ENCODE measurements around the gene SLC44A3. TPM values are rescaled to one million over a fixed set of nuclear protein-coding genes. Genes with fewer than 3 reads are reported as not detected.

Gene SLC44A3, protein sequence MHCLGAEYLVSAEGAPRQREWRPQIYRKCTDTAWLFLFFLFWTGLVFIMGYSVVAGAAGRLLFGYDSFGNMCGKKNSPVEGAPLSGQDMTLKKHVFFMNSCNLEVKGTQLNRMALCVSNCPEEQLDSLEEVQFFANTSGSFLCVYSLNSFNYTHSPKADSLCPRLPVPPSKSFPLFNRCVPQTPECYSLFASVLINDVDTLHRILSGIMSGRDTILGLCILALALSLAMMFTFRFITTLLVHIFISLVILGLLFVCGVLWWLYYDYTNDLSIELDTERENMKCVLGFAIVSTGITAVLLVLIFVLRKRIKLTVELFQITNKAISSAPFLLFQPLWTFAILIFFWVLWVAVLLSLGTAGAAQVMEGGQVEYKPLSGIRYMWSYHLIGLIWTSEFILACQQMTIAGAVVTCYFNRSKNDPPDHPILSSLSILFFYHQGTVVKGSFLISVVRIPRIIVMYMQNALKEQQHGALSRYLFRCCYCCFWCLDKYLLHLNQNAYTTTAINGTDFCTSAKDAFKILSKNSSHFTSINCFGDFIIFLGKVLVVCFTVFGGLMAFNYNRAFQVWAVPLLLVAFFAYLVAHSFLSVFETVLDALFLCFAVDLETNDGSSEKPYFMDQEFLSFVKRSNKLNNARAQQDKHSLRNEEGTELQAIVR
- 0.30 and 0.31 TPM in 2 replicates for total RNA-seq (2014; rRNA removed; shearing (Covaris generic))
- polyA plus RNA-seq (2015; cell fraction: cytosol; rRNA removed) = 0.19 and 0.62 TPM in 2 replicates
- polyA plus RNA-seq (2015; cell fraction: nucleus; rRNA removed) = 0.53 and 0.76 TPM in 2 replicates

DNA sequence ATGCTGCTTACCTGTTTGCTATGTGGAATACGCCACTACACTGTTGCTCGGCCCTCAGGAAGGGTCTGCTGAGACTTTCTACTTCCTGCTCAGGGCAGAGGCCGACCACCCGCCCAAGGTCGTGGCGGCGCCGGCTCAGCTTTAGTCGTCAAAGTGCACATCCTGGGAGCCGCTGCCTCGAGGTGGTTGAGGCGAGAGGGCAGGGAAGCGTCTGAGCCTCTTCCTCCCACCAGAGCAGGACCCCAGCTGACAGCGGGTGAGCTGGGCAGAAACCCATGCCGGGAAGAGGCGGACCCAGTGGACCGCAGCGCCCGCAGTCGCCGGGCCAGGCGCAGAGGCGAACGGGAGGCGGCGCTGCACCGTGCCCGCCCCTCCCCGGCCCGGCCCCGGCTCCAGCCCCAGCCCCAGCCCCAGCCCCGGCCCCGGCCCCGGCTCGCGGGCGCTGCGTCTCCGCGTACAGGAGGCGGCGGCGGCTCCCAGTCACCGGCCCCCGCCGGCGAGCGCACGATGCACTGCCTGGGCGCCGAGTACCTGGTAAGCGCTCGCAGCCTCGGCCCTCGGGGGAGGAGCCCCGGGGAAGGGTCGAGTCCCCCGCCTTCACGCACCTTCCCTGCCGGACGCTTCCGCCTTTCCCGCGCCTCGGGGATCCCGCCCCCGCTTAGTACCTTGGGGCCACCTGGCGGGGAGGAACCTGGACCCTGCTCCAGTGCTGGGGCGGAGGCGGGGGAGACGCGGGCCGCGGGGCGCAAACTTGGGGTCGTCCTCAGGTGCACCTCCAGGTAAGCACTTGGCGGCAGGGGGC lies at the start of gene SLC44A3:
Gene SLC44A3, plus strand, starts transcription at position 413 of the 802 bp plus-strand sequence. Its CDS starts 95 bp downstream, at position 508.
- peak; percentile 38 for DNase-seq (ENCODE audit: low read depth)

- no peak for DNase-seq (ENCODE audit: low read depth)
Observed at GRCh38 chr1:94772230-94772641, 47.9 kb upstream of the SLC44A3 start.

DNA sequence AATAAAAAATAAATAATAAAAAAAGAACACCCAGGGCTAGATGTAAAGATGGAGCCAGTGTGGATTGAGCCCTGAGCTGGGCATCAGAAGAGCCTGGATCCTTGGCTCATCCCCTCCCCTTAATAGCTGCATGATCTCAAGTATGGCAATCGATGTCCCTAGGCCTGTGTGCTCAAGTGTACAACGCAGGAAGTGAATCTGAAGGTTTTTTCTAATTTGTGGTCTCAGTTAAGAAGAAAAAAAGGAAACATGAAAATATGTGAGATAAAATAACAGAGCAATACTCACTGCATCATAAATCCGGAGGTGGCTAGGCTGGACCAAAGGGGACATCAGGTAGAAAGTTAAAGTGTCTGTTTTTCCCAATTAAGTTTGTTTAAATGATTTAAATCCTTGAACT lies 47.3 kb upstream of the SLC44A3 start:
- DNase-seq (ENCODE audit: low read depth) = no peak

DNA sequence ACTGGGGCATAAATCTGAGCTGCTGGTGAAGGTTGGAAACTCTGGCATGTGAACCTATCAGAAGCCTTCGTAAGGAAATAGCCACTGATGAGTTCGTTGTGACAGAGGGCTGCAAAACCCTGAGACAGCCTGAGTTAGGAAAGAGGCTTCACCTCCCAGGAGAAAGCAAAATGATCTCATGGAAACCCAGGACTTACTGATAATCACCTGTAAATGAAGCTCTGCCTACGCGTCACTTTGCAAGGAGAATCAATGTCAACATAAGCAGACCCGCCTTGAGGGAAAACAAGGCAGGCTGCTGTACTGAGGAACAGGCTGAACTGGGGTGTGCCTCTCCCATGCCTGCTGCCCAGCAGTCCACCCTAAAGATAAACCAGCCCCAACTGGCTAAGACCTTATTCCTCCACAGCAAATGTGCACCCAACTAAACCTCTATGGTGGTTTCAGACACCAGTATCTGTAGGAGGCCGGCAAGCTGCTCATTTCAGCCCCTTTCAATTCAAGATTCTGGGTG lies 46.8 kb upstream of the SLC44A3 start:
- DNase-seq (ENCODE audit: low read depth) = no peak

GRCh38 chr1:94773931-94774422 lies 46.2 kb upstream of the SLC44A3 start:
- DNase-seq (ENCODE audit: low read depth) = peak; percentile 65

GRCh38 chr1:94776474-94776873 lies 43.7 kb upstream of the SLC44A3 start:
- DNase-seq (ENCODE audit: low read depth) = no peak

- no peak for DNase-seq (ENCODE audit: low read depth)
Observed at GRCh38 chr1:94777281-94777680, 42.9 kb upstream of the SLC44A3 start.

DNA sequence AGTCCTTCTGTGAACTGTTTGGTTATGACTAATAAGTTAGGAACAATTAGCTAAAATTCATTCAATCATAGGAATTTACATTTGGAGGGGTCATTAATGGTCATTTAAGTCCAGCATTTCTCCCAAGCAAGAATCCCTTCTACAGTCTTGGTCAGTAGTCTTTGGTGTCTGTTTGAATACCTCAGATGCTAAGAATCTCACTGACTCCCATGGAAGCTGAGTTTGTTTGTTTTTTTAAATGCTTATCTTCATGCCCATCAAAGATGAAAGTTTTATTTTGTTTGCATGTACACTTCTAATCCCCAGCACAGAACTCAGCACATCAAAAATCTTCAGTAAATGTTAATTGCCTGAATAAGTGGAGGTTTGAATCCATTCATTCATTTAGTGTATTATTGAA lies 41.3 kb upstream of the SLC44A3 start:
- no peak for DNase-seq (ENCODE audit: low read depth)

GRCh38 chr1:94783342-94784189 lies 36.6 kb upstream of the SLC44A3 start:
- DNase-seq (ENCODE audit: low read depth) = peak; percentile 85

DNA sequence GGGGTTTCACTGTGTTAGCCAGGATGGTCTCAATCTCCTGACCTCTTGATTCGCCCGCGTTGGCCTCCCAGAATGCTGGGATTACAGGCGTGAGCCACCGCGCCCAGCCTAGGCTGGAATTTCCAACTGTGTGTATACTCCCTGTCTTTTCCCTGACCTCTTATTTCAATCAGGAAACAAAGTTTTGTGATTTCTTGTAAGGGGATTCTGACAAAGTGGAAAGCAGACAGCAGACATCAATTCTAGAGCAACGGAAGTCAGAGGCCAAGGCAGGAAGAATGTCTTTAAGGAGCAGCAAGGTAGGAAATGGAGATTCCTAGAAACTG lies 36.0 kb upstream of the SLC44A3 start:
- no peak for DNase-seq (ENCODE audit: low read depth)

- no peak for DNase-seq (ENCODE audit: low read depth)
Observed at GRCh38 chr1:94787691-94788090, 32.5 kb upstream of the SLC44A3 start.

DNA sequence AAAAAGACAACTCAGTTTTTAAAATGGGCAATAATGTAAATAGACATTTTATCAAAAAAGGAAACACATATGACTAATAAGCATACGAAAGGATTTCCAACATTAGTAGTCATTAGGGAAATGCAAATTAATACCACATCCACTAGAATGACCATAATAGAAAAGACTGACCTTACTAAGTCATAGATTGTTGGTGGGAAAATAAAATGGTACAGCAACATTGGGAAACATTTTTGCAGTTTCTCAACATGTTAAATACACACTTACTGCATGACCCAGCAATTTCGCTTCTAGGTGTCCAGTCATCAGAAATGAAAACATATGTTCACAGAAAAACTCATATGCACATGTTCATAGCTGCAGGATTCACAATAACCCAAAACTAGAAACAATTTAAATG lies 29.9 kb upstream of the SLC44A3 start:
- DNase-seq (ENCODE audit: low read depth) = no peak

DNA sequence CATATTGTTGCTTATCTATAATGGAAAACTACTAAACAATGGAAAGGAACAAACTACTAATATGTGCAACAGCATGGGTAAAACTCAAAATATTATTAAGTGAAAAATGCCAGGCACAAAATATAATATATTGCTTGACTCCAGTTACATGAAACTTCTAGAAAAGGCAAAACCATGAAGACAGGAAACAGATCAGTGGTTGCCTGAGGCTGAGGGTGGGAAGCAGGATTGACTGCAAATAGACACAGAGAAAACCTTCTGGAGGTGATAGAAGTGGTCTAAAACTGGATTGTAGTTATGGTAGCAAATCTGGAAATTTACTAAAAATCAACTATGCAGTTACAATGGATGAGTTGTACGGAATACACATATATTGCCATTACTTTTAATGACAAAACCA lies 29.5 kb upstream of the SLC44A3 start:
- DNase-seq (ENCODE audit: low read depth) = no peak

DNA sequence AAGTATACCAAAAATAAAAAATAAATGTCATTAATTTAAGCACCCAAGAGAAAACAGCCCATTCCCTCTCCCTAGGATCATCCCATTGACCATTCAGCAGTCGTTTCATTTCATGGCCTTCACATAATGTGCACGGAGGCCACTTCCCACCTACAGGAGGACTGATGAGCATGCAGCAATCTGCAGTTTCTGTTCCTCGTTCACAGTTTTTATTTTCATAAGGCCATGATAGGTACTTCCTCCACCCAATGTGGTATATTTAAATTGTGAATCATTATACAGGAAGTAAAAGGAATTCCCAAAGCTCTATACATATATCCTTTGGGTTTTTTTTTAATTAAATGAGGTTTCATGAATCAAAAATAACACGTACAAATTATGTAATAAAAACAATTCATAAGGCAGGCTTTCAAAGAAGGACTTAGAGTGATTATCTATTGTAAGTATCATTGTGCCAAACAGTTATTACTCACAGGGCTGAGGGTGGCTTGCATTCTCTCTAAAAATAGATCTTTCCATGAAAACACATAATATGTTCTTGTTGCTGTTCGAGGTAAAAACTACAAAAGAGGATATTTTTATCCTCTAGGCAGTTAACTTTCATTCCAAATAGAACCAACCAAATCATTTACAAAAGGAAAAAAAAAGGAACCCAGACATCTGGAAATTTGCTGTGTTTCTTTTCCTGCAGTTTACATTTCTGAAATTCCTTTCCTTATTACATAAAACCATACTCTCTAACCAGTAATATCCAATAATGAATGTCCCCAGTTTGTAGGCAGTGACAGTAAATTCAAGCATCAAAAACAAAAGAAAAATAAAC lies 27.5 kb upstream of the SLC44A3 start:
- DNase-seq (ENCODE audit: low read depth) = peak; percentile 82

DNA sequence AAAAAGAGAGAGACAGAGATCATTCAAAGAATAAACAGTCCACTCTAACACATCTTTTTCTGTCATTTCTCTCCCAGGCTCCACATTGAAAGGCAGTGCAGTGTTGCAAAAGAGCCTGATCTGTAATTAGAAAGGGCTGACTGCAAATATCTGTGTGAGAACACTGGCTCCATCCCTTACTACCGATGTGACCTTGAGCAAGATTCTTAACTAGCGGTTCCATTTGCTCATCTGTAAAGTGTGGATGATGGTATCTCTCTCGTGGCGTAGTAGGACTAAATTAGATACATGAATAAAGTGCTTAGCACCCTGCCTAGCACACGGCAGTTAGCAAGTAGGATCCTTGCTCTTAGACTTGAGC lies 26.9 kb upstream of the SLC44A3 start:
- no peak for DNase-seq (ENCODE audit: low read depth)

- DNase-seq (ENCODE audit: low read depth) = no peak
Observed at GRCh38 chr1:94795434-94795833, 24.7 kb upstream of the SLC44A3 start.

DNA sequence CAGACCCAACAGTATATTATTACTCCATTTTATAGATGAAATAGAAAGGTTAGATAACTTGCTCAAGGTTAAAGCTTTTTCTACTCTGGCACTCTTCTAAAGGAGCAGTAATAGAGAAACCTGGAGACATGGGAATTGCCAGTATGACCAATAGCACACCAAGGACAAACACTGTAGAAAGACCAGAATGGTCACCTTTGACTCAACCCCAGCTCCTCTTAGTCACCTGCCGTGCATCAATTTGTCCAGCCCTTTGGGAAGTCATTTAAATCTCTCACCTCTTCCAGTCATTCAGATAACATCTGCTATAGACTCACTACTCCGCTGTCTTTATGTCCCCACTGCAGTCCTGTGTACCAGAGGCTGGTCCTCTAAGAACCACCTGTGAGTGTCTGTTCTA lies 23.9 kb upstream of the SLC44A3 start:
- no peak for DNase-seq (ENCODE audit: low read depth)

- DNase-seq (ENCODE audit: low read depth) = no peak
Observed at GRCh38 chr1:94797291-94797690, 22.9 kb upstream of the SLC44A3 start.

DNA sequence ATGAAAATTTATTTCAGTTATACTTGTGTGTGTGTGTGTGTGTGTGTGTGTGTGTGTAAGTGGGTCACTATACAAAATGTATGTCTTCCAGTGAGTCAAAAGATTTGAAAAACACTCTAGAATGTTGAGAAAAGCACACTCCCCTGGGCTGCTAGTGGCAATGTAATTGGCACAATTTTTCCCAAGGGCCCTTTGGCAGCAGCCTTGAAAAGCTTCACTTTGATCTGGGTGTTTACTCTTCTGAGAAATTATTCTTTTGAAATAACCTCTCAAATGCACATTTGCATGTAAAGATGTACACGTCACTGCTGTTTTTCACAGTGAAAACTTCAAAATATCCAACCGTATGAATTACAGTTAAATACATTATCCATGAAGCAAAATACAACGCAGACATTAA lies 22.1 kb upstream of the SLC44A3 start:
- DNase-seq (ENCODE audit: low read depth) = no peak

DNA sequence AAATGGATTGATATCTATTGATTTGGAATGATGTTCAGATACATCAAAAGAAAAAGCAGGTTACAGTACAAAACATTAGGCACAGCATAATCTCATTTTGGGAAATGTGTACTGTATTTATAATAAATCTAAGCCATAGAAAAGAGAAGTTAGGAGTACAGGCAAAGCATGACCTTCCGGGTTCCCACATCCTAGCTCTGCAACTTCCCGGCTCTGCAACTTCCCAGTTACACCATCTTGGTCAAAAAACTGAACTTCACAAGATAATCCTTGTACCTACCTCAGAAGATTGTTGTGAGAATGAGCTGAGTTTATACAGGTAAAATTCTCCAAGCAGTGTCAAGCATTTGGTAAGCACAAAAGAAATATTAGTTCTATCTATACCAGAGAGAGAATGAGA lies 21.7 kb upstream of the SLC44A3 start:
- DNase-seq (ENCODE audit: low read depth) = no peak
